ENCODE data around the gene SOX18.

The SOX18 gene

GRCh38 chr20:64077876-64078551 is 28.6 kb upstream of the SOX18 start:
- Histone ChIP-seq H3K9me3 (ENCODE audit: low read depth, low read length) (no peaks in the 10 kb centered on the region), H3K27ac (no peak overlapping the region), H3K9ac (ENCODE audit: insufficient read length) (no peak overlapping the region), H3K4me3 (peak overlapping the region; percentile 91; the same call in 1 of the 2 replicates), H3K36me3 (ENCODE audit: insufficient read depth, low read length) (no peaks in the 10 kb centered on the region)
- no peak for DNase-seq (ENCODE audit: low read depth, low spot score)
- TF ChIP-seq POLR2AphosphoS5 (IDR thresholded peaks at IDR 0.05; ENCODE audit: borderline replicate concordance, low read depth, low read length) (no peak), EZH2 (IDR thresholded peaks at IDR 0.05) (no peak), FOXP2 (optimal IDR thresholded peaks at IDR 0.05; ENCODE audit: control extremely low read depth, extremely low read length, insufficient read depth) (no peak)

- no peaks in the 10 kb centered on the region for H3K36me3 ChIP-seq (ENCODE audit: insufficient read depth, low read length)
- no peak overlapping the region for H3K4me3 ChIP-seq
- DNase-seq (ENCODE audit: low read depth, low spot score): no peak
- H3K9me3 ChIP-seq (ENCODE audit: low read depth, low read length): no peaks in the 10 kb centered on the region
- TF ChIP-seq POLR2AphosphoS5 (IDR thresholded peaks at IDR 0.05; ENCODE audit: borderline replicate concordance, low read depth, low read length): no peak
- TF ChIP-seq FOXP2 (optimal IDR thresholded peaks at IDR 0.05; ENCODE audit: control extremely low read depth, extremely low read length, insufficient read depth): no peak
- no peak overlapping the region for H3K27ac ChIP-seq
- no peak overlapping the region for H3K9ac ChIP-seq (ENCODE audit: insufficient read length)
Measured at GRCh38 chr20:64077541-64077875, 28.1 kb upstream of the SOX18 start.

DNA sequence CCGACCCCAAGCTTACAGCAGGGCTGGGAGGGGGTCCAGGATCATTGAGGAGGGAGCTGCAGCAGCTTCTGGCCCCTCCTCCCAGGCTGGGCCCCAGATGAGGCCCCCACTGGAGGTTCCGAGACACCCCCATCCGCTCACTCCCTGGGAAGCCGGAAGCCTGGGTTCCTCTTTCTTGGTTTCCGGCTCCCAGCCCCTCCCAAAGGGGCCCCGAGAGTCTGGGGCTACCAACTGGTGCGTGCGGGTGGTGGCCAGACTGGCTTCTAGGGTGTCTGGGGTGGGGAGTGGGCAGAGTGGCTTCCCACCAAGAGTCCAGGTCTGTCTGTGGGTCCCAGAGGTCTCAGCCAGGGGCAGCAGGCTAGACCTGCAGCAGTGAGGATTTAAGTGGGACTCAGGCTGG is 27.7 kb upstream of the SOX18 start:
- no peaks in the 10 kb centered on the region for H3K36me3 ChIP-seq (ENCODE audit: insufficient read depth, low read length)
- H3K9me3 ChIP-seq (ENCODE audit: low read depth, low read length): no peaks in the 10 kb centered on the region
- DNase-seq (ENCODE audit: low read depth, low spot score): no peak
- H3K9ac ChIP-seq (ENCODE audit: insufficient read length): no peak overlapping the region
- TF ChIP-seq FOXP2 (optimal IDR thresholded peaks at IDR 0.05; ENCODE audit: control extremely low read depth, extremely low read length, insufficient read depth): no peak
- TF ChIP-seq POLR2AphosphoS5 (IDR thresholded peaks at IDR 0.05; ENCODE audit: borderline replicate concordance, low read depth, low read length): no peak
- TF ChIP-seq EZH2 (IDR thresholded peaks at IDR 0.05): no peak
- H3K27ac ChIP-seq: no peak overlapping the region
- H3K4me3 ChIP-seq: no peak overlapping the region

GRCh38 chr20:64076061-64076997 is 26.9 kb upstream of the SOX18 start:
- H3K27ac ChIP-seq: no peak overlapping the region

GRCh38 chr20:64075556-64075955 is 26.1 kb upstream of the SOX18 start:
- Histone ChIP-seq H3K27ac (no peak overlapping the region), H3K36me3 (ENCODE audit: insufficient read depth, low read length) (no peaks in the 10 kb centered on the region), H3K9me3 (ENCODE audit: low read depth, low read length) (no peaks in the 10 kb centered on the region), H3K9ac (ENCODE audit: insufficient read length) (no peak overlapping the region), H3K4me3 (no peak overlapping the region)
- DNase-seq (ENCODE audit: low read depth, low spot score): no peak
- TF ChIP-seq POLR2AphosphoS5 (IDR thresholded peaks at IDR 0.05; ENCODE audit: borderline replicate concordance, low read depth, low read length) (no peak), EZH2 (IDR thresholded peaks at IDR 0.05) (no peak)

More at GRCh38 chr20:64076061-64076997, 26.9 kb upstream of the SOX18 start:
- TF ChIP-seq FOXP2 (optimal IDR thresholded peaks at IDR 0.05; ENCODE audit: control extremely low read depth, extremely low read length, insufficient read depth) (no peak), EZH2 (IDR thresholded peaks at IDR 0.05) (no peak), POLR2AphosphoS5 (IDR thresholded peaks at IDR 0.05; ENCODE audit: borderline replicate concordance, low read depth, low read length) (no peak)
- Histone ChIP-seq H3K9ac (ENCODE audit: insufficient read length) (no peak overlapping the region), H3K36me3 (ENCODE audit: insufficient read depth, low read length) (no peaks in the 10 kb centered on the region), H3K9me3 (ENCODE audit: low read depth, low read length) (no peaks in the 10 kb centered on the region), H3K4me3 (no peak overlapping the region)
- no peak for DNase-seq (ENCODE audit: low read depth, low spot score)

GRCh38 chr20:64074963-64075362 is 25.5 kb upstream of the SOX18 start:
- no peak overlapping the region for H3K4me3 ChIP-seq
- H3K9ac ChIP-seq (ENCODE audit: insufficient read length): no peak overlapping the region
- DNase-seq (ENCODE audit: low read depth, low spot score): no peak

DNA sequence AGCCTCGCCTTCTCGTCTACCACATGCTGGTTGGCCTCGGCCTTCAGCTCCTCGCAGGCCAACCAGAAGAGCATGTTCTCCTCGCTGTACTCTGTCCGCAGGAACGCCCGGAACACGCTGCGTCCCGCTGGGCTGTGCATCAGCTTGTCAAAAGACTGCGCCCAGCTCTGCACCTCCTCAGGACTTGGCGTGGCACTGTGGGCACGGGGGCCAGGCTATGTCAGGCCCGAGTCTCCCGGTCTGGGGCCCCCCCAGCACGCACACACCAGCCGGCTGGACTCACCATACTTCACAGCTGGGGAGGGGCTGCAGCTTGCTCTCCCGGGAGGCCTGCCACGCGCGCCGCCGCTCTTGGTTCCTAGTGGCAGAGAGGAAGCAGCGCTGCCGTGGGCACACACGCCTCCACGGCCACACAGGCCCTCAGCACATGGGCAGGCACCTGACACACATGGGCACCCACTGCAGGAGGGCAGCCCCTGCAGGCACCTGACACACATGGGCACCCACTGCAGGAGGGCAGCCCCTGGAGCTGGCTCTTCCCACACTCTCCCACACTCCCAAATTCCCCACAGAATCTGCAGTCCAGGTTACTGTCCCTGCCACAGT is 24.8 kb upstream of the SOX18 start:
- Histone ChIP-seq H3K4me3 (no peak overlapping the region), H3K9me3 (ENCODE audit: low read depth, low read length) (no peaks in the 10 kb centered on the region), H3K27ac (no peak overlapping the region), H3K9ac (ENCODE audit: insufficient read length) (no peak overlapping the region), H3K36me3 (ENCODE audit: insufficient read depth, low read length) (no peaks in the 10 kb centered on the region)
- no peak for DNase-seq (ENCODE audit: low read depth, low spot score)
- TF ChIP-seq FOXP2 (optimal IDR thresholded peaks at IDR 0.05; ENCODE audit: control extremely low read depth, extremely low read length, insufficient read depth) (no peak), POLR2AphosphoS5 (IDR thresholded peaks at IDR 0.05; ENCODE audit: borderline replicate concordance, low read depth, low read length) (no peak), EZH2 (IDR thresholded peaks at IDR 0.05) (no peak)

More at GRCh38 chr20:64074963-64075362, 25.5 kb upstream of the SOX18 start:
- no peak overlapping the region for H3K27ac ChIP-seq
- no peaks in the 10 kb centered on the region for H3K9me3 ChIP-seq (ENCODE audit: low read depth, low read length)
- TF ChIP-seq EZH2 (IDR thresholded peaks at IDR 0.05): no peak
- no peak for TF ChIP-seq FOXP2 (optimal IDR thresholded peaks at IDR 0.05; ENCODE audit: control extremely low read depth, extremely low read length, insufficient read depth)
- TF ChIP-seq POLR2AphosphoS5 (IDR thresholded peaks at IDR 0.05; ENCODE audit: borderline replicate concordance, low read depth, low read length): no peak
- H3K36me3 ChIP-seq (ENCODE audit: insufficient read depth, low read length): no peaks in the 10 kb centered on the region

GRCh38 chr20:64073476-64074183 is 24.2 kb upstream of the SOX18 start:
- DNase-seq (ENCODE audit: low read depth, low spot score): no peak
- TF ChIP-seq FOXP2 (optimal IDR thresholded peaks at IDR 0.05; ENCODE audit: control extremely low read depth, extremely low read length, insufficient read depth) (no peak), EZH2 (IDR thresholded peaks at IDR 0.05) (no peak), POLR2AphosphoS5 (IDR thresholded peaks at IDR 0.05; ENCODE audit: borderline replicate concordance, low read depth, low read length) (no peak)
- Histone ChIP-seq H3K9ac (ENCODE audit: insufficient read length) (no peak overlapping the region), H3K36me3 (ENCODE audit: insufficient read depth, low read length) (no peaks in the 10 kb centered on the region), H3K9me3 (ENCODE audit: low read depth, low read length) (no peaks in the 10 kb centered on the region), H3K27ac (no peak overlapping the region), H3K4me3 (no peak overlapping the region)
